Breast epithelium (tissue), 3 donors: ENCODE data around the gene LGALS12.

ENCODE experiments used
- CTCF ChIP-seq, 3 donors: fragments of 450-650 bp; IDR thresholded peaks; one replicate each; pipeline ENCODE4 v1.5.1; 2016 to 2017; ENCODE audit warnings: antibody characterized with exemption in 3 of 3, mild to moderate bottlenecking in 3 of 3, moderate library complexity in 3 of 3
- POLR2A ChIP-seq: fragments of 450-650 bp; IDR thresholded peaks from one replicate; pipeline ENCODE4 v1.6.1; 2016; ENCODE audit warnings: antibody characterized with exemption, mild to moderate bottlenecking, moderate library complexity
- POLR2AphosphoS5 ChIP-seq, 3 donors: sonication (generic); formaldehyde crosslinking; IDR thresholded peaks; one replicate each; pipeline ENCODE4 v1.6.1; 2017; ENCODE audit warnings: antibody characterized with exemption in 3 of 3

DNA sequence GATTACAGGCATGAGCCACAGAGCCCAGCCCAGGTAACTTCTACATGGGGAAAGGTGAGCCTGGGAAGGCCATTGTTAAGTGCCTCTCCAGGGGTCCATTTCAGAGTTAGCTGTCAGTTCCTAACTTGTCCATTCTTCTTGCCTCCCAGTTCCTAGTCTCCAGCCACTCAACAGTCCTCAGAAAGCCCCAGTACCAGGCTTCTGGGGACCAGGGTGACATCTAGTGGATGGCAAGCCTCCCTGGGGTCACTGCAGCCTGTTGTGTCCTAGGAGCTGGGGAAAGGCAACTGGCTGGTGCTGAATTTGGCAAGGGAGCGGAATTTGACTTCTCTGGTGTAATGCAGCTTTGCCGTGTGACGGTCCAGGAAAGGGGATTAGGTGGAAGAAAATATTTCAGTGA is 2.1 kb downstream of the LGALS12 start:
- TF ChIP-seq CTCF (IDR thresholded peaks at IDR 0.05), result peak in 1 of 3 donors; percentile 17
- no peak for TF ChIP-seq POLR2AphosphoS5 (IDR thresholded peaks at IDR 0.05)
- TF ChIP-seq POLR2A, result no peak
